HCT116 (cell line): Measurements from ENCODE around the gene SLC35A4.

Experiments
- CBX3 ChIP-seq: IDR thresholded peaks from 2 replicates; pipeline ENCODE4 v1.6.1; 2012; ENCODE audit warnings: low read depth
- EZH2 ChIP-seq: fragments of 200-600 bp; sonication (generic); IDR thresholded peaks from 2 replicates; pipeline ENCODE4 v1.6.1; 2017; ENCODE audit warnings: antibody characterized with exemption, mixed run types
- EZH2phosphoT487 ChIP-seq: fragments of 200-600 bp; IDR thresholded peaks from 2 replicates; pipeline ENCODE4 v1.6.1; 2018; ENCODE audit warnings: antibody characterized with exemption, borderline replicate concordance
- JUND ChIP-seq: IDR thresholded peaks from 2 replicates; pipeline ENCODE4 v1.6.1; 2012
- MAX ChIP-seq: IDR thresholded peaks from 2 replicates; pipeline ENCODE4 v1.6.1; 2012
- POLR2A ChIP-seq: IDR thresholded peaks from 2 replicates; pipeline ENCODE4 v1.7.0; 2011; ENCODE audit warnings: borderline replicate concordance; ENCODE audit not compliant: insufficient read depth, insufficient read length; ENCODE audit errors: extremely low read depth
- POLR2AphosphoS5 ChIP-seq: IDR thresholded peaks from 2 replicates; pipeline ENCODE4 v1.6.1; 2011; ENCODE audit warnings: mild to moderate bottlenecking, low read depth, low read length, moderate library complexity
- RAD21 ChIP-seq: IDR thresholded peaks from 2 replicates; pipeline ENCODE4 v1.6.1; 2012; ENCODE audit warnings: low read depth, mild to moderate bottlenecking
- SP1 ChIP-seq: IDR thresholded peaks from 2 replicates; pipeline ENCODE4 v1.6.1; 2012; ENCODE audit warnings: low read depth
- YY1 ChIP-seq: IDR thresholded peaks from 2 replicates; pipeline ENCODE4 v1.6.1; 2011; ENCODE audit warnings: low read length, low read depth, moderate library complexity, mild to moderate bottlenecking; ENCODE audit not compliant: insufficient replicate concordance; ENCODE audit errors: extremely low read depth
- TF ChIP-seq, protein P1 (sequence below), 3 experiments: fragments of 200-600 bp in 1 of 3; sonication (generic) in 1 of 3; IDR thresholded peaks in 2 of 3; conservative IDR thresholded peaks in 1 of 3; 2 replicates each; pipeline ENCODE4 v1.5.1; 2012 to 2017; ENCODE audit warnings: low read depth in 2 of 3, low read length in 2 of 3, antibody characterized with exemption in 1 of 3, borderline replicate concordance in 1 of 3, control low read depth in 1 of 3, mild to moderate bottlenecking in 1 of 3, mixed read lengths in 1 of 3, mixed run types in 1 of 3, moderate library complexity in 1 of 3; ENCODE audit not compliant: insufficient read depth in 1 of 3

DNA sequence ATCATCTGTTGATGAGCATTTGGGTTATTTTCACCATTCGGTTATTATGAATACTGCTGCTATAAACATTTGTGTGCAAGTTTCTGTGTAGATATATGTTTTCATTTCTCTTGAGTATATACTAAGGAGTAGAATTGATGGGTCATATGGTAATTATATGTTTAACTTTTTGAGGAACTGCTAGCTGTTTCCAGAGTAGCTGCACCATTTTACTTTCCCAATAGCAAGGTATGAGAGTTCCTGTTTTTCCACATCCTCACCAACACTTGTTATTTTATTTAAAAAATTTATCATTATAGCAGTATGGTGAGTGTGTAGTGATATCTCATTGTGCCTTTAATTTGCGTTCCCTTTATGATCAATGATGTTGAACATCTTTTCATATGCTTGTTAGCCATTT lies 39.1 kb downstream of the SLC35A4 start:
- TF ChIP-seq, protein P1, sequence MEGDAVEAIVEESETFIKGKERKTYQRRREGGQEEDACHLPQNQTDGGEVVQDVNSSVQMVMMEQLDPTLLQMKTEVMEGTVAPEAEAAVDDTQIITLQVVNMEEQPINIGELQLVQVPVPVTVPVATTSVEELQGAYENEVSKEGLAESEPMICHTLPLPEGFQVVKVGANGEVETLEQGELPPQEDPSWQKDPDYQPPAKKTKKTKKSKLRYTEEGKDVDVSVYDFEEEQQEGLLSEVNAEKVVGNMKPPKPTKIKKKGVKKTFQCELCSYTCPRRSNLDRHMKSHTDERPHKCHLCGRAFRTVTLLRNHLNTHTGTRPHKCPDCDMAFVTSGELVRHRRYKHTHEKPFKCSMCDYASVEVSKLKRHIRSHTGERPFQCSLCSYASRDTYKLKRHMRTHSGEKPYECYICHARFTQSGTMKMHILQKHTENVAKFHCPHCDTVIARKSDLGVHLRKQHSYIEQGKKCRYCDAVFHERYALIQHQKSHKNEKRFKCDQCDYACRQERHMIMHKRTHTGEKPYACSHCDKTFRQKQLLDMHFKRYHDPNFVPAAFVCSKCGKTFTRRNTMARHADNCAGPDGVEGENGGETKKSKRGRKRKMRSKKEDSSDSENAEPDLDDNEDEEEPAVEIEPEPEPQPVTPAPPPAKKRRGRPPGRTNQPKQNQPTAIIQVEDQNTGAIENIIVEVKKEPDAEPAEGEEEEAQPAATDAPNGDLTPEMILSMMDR (IDR thresholded peaks at IDR 0.05 in 2 of 3, conservative IDR thresholded peaks at IDR 0.05 in 1 of 3; ENCODE audit: borderline replicate concordance in 1 of 3, insufficient read depth in 1 of 3, low read depth in 2 of 3, low read length in 2 of 3): no peak
- no peak for TF ChIP-seq JUND
- TF ChIP-seq EZH2: no peak
- no peak for TF ChIP-seq POLR2AphosphoS5
- no peak for TF ChIP-seq EZH2phosphoT487
- TF ChIP-seq SP1: no peak
- no peak for TF ChIP-seq POLR2A
- TF ChIP-seq YY1: no peak
- TF ChIP-seq MAX: no peak
- no peak for TF ChIP-seq RAD21
- no peak for TF ChIP-seq CBX3
